Measurements from ENCODE around the gene NOL3.
A peak's percentile ranks its signal among the peaks of the same experiment; 100 is the strongest.
"Not testable (repeated sequence)": the region's sequence is repeated elsewhere in the genome, so short reads cannot be mapped to it uniquely, and the experiment has no call there.

NOL3 gene

DNA sequence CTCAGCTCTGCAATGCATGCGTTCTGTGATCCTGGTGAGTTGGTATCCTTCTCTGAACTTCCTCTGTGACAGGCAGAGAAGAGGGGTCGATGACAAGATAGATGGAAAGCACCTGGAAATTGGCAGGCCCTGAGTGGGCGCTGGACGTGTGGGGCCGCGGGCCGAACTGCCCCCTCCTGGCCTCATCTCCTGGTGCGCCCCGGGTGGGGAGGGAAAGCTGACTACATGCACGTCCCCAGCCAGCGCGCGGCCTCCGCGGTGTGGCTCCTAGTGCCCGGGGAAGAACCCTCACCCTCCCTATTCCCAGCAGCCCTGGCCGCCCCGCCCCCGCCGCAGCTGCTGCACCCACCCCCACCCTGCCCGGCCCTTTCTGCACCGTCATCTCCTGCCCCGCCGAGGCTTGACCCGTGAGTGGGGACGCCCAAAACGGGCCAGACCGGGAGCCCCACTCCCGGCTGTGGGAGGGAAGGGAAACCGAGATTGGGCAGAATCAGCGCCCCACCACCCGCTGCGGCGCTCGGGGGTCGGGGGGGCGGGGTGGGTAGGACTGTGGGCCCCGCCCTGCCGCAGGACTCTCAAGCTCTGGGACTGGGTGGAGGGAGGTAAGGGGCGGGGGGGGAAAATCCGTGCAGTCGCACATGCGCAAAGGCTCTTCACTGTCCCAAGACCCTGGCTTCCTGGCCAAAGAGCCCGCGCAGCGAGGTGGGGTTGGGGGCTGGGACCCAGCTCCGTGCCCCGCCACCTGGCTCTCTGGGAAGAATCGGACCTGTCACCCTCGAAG lies at the start of gene NOL3:
Gene NOL3, plus strand, starts transcription at position 371 of the 781 bp plus-strand sequence.
- DNase-seq: peak; percentile 80

DNA sequence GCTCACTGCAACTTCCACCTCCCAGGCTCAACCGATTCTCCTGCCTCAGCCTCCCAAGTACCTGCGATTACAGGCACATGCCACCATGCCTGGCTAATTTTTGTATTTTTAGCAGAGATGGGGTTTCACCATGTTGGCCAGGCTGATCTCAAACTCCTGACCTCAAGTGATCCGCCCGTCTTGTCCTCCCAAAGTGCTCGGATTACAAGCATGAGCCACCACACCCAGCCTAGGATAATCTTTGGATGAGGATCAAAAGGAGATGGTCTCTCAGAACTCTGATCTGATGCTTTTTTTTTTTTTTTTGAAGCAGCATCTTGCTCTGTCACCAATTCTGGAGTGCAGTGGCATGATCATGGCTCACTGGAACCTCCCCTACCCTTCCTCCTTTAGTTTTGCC lies 47.5 kb upstream of the NOL3 start:
- not testable (repeated sequence) for DNase-seq

DNA sequence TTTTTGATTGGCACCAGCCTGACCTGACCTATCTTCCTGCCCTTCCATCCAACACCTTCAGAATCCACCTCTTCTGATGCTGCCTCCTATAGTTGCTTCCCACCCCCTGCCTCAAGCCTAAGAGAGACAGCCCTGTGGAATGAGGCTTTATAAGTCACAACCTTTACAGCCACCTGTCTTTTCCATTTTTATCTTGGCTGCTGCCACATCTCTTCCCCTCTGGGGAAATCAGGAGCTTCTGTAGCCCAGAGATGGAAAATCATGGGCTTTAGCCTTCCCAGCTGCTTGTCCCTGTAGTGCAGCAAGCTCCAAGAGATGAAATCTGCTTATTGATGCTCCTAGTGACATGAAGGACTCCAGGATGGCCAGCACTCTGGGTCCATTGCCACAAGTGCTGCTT lies 41.9 kb upstream of the NOL3 start:
- no peak for DNase-seq

DNA sequence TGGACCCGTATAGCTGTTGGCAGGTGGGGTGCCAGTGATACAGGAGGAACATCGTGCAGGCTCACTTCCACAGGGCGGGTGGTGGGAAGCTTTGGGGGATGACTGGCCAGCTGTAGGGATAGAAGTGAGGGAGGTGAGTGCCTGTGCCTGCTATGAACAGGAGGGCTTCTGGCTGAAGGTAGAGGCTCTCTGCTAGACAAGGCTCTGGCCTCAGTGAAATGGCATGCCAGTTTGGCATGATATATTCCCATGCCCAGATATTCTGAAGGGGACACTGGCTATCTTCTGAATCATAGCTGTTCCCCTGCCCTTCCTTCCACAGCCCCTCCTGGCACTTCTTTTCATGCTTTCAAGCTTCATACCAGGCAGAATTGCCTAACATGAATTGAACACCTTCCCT lies 41.5 kb upstream of the NOL3 start:
- no peak for DNase-seq

DNA sequence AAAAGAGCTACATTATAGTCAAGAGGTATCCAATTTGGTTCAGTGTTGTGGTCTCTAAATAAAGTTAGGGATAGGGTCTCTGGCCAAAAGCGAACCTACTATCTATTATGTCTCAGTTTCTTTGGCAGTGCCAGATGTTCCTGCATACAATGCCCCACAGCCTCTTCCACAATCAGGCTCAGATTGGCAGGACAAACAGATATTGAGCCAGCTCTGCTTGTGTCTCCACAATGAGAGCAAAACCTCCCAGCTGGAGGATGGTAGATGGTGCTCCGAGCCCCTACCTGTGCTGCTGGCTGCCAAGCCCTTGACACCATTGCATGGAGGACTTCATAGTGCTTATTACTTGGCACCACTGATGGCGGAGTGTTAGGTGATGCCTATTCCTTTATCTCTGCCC lies 40.9 kb upstream of the NOL3 start:
- no peak for DNase-seq

DNA sequence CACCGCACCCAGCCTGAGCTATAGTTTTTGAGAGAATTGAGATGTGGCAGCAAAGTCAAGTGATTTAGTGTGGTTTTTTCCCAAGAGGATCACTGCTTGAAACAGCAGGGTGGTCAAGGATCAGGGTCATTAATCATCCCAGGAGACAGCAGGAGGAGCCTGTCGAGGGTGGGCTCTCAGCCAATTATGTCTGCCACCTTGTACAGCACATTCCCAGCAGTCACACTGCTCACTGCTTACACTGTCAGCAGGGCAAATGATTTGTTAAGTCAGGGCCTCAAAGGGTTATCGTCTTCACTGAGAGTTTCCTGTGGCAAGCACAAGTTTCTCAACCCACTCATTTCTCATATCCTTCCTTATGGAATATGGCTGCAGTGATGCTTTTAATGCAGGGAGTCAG lies 32.7 kb upstream of the NOL3 start:
- no peak for DNase-seq

DNA sequence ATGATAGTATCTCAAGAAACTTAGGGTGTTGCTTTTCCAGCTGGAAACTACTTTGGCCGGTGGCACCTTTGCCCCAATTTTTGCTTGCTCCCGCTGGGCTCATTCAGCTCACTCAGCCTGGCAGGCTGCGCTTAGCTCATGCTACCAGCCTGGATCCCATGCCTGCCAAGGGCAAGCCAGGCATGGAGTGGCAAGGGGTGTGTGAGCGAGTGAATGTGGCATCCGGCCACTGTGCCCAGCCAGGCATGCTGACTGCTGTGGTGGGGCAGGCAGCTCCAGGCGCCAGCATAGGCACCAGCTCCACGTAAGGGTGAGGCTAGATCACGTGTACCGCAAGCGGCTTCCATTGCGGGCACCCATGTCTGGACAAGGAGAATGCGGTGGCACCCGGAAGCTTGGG lies 28.9 kb upstream of the NOL3 start:
- no peak for DNase-seq

DNA sequence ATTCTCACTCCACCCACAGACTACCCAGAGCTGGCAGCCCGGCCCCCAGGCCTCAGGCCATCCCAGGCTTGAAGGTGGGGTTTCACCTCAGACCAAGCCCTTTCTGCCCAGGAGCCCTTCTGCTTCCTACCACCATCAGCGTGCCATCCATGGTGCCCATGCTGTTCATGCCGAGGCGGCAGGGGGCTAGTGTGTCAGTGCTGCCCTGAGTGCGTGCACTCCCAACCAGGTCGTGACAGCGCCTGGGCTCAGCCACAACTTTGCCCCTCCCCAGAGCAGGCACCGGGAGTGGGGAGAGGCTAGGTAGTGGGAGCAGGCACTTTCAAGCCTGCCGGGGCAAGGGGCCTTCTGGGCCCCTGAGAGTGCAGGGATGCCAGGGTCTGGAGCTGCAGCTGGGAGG lies 28.0 kb upstream of the NOL3 start:
- no peak for DNase-seq

DNA sequence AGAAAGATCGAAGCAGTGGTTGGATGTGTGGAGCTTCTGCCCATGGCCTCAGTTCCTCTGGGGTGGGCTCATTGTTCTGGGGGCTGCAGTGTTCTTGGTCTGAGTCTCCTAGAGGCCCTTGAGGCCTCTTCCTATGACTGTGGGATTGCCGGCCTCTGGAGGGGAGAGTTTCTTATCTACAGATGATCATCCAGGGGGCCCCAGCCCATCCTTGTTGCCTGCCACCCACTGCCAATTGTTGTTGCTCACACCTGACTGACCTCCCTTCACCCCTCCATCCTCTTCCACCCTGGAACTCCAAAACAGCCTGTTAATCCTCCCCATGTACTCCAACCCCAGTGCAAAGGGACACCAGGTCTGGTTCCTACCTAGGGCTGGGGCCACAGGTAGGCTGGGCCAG lies 25.4 kb upstream of the NOL3 start:
- no peak for DNase-seq

DNA sequence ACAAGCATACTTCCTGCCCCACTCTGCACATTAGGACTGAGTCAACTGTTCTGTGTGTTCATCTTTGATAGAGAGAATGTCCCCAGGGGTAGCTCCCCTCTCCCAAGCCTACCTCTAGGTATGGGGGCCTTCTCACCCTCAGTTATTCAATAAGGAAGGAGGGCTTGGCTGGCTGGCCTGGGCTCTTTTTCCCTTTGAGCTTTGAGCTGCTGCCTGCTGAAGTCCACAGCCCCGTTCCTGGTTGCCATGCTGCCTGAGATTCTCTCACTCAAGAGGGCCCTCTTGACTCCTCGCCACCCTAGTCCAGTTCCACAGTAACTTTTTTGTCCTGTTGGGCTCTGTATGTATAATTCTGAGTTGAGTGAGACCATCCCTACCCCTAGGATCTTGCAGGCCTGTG lies 24.6 kb upstream of the NOL3 start:
- no peak for DNase-seq

DNA sequence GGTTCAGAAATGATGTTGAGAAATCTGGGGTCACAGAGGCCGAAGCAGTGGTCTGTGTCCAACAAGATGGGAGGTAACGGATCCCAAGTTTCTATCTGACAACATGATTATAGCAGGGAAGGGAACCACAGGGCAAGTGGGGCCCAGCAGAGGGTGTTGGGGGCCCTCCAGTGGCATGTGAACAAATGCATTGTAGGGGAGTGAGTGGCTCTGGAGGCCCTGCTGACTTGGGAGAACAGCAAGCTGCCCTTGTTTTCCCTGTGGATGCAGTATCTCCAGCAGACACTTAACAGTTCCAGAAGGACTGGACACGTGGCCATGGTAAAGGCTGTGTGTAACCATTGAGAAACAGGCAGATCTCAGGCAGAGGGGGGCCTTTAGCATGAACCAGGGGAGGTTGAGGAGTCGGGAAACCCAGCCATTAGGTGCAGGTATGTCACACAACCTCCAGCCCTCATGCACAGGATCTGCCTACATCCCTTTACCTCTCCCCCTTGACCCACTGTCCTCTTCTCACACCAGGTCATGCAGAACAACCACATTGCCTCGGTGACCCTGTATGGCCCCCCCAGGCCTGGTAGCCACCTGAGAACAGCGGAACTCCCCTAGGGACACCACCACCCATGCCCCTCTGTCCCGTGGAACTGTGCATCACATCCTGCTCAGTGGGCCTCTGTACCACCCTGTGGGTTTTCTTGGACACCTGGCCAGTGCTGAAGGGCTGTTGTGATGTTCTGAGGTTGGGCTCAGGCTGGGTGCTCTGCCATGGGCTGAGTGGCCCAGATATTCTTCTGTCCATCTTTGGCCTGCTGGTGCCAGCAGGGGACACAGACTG lies 23.6 kb upstream of the NOL3 start:
- DNase-seq: no peak

DNA sequence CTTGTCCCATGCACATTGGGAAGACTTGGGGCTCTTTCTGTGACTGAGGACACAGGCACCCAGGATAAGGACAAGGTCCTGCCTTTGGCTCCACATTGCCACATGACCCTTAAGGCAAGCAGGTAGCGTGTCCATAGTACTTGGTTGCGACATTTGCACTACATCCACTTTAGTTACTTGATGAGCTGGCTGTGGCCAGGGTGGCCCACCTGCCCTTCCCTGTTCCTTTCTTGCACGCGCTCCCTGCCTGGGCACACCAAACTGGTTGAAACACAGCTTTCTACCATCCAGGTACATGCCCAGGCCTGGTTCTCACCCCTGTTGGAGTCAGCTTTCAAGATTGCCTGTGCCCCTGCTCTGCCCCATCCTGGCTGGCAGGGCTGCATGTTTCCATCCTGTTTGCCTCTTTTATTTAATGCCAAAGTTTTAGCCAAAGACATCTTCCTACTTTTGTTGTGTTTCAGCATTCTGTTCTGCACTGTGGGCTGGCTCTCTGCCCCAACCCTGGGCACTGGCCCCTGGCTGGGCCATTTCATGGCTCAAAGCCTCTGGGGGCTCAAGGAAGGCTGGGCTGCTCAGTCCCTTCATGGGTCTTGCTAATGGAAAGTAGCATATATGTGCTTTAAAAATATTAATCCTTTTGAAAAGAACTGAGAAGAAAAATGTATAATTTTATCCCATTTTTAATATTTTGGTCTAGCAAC lies 22.7 kb upstream of the NOL3 start:
- DNase-seq: no peak

DNA sequence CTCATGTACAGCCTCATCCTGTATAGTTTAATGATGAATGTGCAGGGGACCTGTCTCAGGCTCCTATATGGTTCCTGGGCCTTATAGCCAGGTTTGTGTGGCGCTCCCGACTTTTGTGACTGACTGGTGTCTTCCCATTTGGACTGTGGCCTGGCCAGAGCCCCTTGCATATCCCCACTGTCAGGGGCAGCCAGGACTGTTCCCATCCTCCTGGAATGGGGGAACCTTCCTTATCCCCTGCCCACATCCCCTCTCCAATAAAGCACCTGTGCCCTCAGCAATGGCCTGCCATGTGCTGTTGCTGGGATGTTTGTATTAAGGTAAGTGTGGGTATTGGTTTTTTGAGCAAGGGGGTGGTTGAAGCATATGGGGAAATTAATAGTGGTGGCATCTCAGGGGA lies 22.1 kb upstream of the NOL3 start:
- DNase-seq: no peak

DNA sequence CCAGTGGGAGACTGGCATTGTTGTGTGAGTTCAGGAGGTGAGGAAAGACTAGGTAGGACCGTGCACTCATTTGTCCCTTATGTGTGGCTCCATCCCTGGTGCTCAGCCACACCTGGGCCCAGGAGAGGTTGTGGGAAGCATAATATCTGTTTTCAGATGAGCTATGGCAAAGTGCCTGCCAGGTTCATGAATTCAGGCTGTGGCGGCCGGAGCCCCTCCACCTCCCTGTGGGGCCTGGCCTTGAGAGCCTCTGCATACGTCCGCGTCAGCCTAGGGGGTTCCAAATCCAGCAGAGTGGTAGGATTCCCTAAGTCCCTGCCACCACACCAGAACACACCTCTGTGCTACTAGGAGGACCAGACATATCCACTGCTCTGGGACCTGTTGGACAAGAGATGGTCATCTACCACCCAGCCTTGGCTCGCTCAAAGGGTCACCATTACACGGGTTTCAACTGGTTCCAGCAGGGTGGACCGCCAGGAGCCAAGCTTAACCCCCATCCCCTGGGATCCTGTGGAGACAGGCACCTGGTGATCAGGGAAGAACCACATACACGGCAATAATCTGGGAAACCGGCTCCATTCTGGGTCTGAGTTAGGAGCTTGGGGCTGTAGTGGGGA lies 21.6 kb upstream of the NOL3 start:
- DNase-seq: no peak

DNA sequence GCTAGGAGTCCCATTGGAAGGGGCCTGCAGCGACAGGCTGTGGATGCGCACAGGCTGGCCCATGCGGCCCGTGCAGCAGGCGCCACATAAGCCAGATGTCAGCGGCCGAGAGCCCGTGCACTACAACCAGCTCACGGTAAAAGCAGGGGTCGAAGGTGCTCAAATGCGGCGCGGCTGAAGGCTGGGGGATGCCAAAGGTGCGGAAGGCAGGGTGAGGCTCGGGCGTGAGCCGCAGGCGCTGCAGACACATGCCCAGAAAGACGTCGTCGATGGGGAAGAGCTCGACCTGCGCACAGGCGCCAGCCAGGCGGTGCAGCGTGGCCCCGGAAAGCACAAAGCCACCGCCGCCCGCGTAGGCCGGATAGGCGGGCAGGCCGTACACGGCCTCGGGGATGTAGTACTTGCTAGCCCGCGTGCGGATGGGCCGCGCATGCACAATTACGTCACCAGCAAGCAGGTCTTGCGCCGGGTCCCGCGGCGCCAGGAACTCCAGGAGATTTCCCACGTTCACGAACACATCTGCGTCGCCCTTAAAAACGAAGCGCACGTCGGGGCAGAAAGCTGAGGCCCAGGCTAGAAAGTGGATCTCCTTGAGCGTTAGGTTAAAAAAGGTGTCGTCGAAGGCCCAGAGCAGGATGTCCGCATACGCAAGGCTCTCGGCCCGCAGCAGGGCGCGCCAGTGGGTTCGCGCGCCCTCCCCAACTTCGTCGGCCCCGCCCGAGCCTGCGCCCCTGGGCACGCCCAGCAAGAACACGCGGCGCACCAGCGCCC lies 20.9 kb upstream of the NOL3 start:
- DNase-seq: no peak

DNA sequence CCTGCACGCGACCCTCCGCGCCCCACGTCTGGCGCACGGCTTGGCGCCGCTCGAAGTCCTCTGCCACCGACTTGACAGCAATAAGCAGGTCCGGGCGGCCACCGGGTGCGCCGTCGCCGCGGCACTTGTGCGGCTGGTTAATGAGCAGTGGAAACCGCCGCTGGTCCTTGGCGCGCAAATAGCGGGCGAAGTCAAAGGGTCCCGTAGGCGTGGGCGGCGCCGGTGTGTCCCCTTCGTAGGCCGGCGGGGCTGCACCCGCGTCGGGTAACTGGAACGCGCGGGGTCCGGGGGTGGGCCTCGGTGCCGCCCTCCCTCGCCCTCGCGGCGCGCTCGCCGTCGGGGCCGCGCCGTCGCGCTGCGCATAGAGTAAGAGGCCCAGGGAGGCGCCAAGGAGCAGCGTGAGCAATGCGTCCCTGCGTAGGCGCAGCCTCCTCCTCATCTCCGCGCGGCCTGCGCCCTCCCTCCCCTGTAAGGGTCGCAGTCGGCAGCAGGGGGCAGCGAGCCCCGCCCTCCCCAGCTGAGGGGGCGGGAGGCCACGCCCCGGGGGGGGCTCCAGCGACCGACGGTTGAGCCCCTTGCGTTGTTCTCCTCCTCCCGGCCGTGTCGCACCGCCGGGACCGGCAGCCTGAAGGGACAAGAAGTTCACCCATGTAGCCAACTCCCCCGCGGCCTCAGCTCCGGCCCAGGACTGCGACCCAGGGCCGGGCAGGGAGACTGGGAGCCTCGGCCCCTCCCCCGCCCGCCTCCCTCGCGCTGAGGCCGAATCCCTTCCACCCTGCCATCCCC lies 20.1 kb upstream of the NOL3 start:
- DNase-seq: no peak

DNA sequence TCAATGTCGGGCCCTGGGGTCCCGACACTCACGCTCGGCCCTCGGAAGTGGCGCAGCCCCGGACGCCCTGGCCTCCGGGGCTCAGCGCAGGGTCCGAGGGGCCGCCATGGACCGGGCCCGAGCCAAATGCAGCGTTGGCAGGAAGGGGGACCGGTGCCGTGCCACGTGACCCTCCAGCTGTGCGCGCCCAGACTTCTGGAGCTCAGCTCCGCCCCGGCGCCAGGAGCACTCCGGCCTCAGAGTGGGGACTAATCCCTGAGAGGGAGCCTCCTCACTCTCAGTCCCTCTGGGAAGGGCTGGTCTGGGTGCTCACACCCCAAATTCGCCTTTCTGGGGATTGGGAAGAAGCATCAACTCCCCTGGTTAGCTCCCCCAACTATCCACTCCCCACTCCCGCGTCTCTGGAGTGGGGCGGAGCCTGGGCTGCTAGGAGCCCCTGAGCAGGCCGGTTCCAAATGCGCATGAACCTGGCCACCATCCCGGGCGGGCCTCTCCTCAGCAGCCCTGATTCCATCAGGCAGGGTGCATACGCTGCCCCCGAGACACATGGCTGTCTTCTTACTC lies 19.4 kb upstream of the NOL3 start, which contains the start of gene B3GNT9:
Gene B3GNT9, minus strand, starts transcription at position 166 of the 564 bp plus-strand sequence. CDS start 513 bp downstream, outside the sequence.
- peak; percentile 56 for DNase-seq

DNA sequence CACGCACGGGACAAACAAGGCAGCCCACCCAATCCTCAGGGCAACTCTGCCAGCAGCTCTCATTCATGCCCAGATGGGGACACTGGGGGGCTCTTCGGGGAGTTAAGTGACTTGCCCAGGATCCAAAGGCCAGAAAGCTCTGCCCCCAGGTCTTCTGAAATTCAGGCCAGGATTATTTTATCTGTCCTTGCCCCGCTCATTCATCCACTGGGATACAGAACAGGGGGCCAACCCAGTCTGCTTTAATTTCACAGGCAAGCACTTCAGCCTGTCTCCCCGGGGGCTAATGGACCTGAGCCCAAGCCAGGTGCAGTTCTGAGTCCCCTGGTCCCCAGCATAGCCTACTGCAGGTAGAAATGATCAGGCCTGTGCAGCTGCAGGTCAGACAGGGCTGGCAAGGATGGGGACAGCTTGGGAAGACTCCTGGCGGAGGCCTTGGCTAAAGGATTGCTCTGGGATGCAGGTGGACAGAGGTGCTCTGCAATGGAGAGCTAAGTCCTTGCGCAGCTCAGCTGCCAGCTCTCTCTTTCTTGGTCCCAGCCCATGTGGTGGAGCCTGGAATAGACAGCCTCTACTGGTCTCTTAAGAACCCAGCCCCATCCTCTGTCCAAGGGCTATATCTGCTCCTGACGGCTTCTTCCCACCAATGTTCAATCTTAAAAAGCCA lies 18.8 kb upstream of the NOL3 start:
- DNase-seq: no peak

DNA sequence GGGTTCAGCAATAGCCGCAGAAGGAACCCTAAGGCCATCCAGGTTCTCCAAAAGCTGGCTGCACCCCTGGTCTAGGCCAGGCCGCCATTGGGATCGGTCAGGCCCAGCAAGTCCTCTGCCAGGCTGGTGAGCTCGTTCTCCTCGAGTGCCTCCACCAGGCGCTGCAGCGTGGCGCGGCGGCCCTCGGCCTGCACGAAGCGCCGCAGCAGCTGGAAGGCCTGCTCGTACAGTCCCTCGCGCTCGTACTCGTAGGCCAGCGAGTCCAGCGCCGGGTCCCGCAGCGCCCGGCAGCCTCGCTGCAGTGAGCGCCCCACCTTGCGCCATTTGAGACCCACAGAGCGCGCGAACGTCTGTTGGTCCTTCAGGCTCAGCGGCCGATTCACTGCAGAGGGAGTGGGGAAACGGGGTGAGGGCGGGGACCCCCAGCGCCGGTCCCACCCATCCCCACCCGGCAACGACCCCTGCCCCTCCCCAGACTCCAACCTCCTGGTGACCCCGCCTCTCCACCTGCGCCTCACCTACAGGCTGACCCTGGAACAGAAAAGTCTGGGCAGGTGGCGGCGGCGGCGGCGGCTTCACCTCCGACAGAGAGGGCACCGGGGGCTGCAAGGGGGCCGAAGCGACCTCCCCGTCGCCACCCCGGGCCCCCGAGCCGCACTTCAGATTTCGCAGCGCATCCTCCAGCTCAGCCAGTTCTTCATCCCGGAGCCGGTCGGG lies 15.6 kb upstream of the NOL3 start:
- no peak for DNase-seq
